Measurements from ENCODE around the gene IL36RN. TPM values are rescaled to one million over a fixed set of nuclear protein-coding genes. Genes with fewer than 3 reads are reported as not detected.

IL36RN gene
- total RNA-seq, 1 donor from 2014 or later, result 0.25 TPM

- DNase-seq (ENCODE audit: extremely low spot score in 2 of 2), result no peak
- no peak overlapping the region for H3K27ac ChIP-seq
- no peaks in the 10 kb centered on the region for H3K9me3 ChIP-seq
- H3K4me1 ChIP-seq, result no peaks in the 10 kb centered on the region
- no peaks in the 10 kb centered on the region for H3K36me3 ChIP-seq
- H3K27me3 ChIP-seq, result no peaks in the 10 kb centered on the region
- intact Hi-C loops (cut with DNase I), result no loop called here
- no peak overlapping the region for H3K4me3 ChIP-seq
- TF ChIP-seq, protein P1, sequence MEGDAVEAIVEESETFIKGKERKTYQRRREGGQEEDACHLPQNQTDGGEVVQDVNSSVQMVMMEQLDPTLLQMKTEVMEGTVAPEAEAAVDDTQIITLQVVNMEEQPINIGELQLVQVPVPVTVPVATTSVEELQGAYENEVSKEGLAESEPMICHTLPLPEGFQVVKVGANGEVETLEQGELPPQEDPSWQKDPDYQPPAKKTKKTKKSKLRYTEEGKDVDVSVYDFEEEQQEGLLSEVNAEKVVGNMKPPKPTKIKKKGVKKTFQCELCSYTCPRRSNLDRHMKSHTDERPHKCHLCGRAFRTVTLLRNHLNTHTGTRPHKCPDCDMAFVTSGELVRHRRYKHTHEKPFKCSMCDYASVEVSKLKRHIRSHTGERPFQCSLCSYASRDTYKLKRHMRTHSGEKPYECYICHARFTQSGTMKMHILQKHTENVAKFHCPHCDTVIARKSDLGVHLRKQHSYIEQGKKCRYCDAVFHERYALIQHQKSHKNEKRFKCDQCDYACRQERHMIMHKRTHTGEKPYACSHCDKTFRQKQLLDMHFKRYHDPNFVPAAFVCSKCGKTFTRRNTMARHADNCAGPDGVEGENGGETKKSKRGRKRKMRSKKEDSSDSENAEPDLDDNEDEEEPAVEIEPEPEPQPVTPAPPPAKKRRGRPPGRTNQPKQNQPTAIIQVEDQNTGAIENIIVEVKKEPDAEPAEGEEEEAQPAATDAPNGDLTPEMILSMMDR (IDR thresholded peaks at IDR 0.05), result no peak
- TF ChIP-seq POLR2AphosphoS5 (IDR thresholded peaks at IDR 0.05; ENCODE audit: insufficient read depth in 1 of 2, low read depth in 1 of 2) (no peak), POLR2A (IDR thresholded peaks at IDR 0.05) (no peak)
Observed at GRCh38 chr2:113028112-113028511, 30.9 kb upstream of the IL36RN start.

GRCh38 chr2:113032737-113033136 lies 26.3 kb upstream of the IL36RN start:
- intact Hi-C loops (cut with DNase I), result no loop called here
- H3K27me3 ChIP-seq, result no peaks in the 10 kb centered on the region
- H3K9me3 ChIP-seq, result no peaks in the 10 kb centered on the region
- no peaks in the 10 kb centered on the region for H3K4me1 ChIP-seq
- H3K36me3 ChIP-seq, result no peaks in the 10 kb centered on the region
- DNase-seq (ENCODE audit: extremely low spot score in 2 of 2), result no peak
- TF ChIP-seq POLR2A (IDR thresholded peaks at IDR 0.05) (no peak), POLR2AphosphoS5 (IDR thresholded peaks at IDR 0.05; ENCODE audit: insufficient read depth in 1 of 2, low read depth in 1 of 2) (no peak)
- TF ChIP-seq, protein P1 (IDR thresholded peaks at IDR 0.05), result no peak
- H3K4me3 ChIP-seq, result no peak overlapping the region
- H3K27ac ChIP-seq, result no peak overlapping the region

GRCh38 chr2:113034016-113034415 lies 25.0 kb upstream of the IL36RN start:
- H3K9me3 ChIP-seq, result no peaks in the 10 kb centered on the region
- no peaks in the 10 kb centered on the region for H3K27me3 ChIP-seq
- H3K27ac ChIP-seq, result no peak overlapping the region
- no peak overlapping the region for H3K4me3 ChIP-seq
- intact Hi-C loops (cut with DNase I), result no loop called here
- DNase-seq (ENCODE audit: extremely low spot score in 2 of 2), result no peak
- H3K4me1 ChIP-seq, result no peaks in the 10 kb centered on the region
- TF ChIP-seq, protein P1 (IDR thresholded peaks at IDR 0.05), result no peak
- TF ChIP-seq POLR2A (IDR thresholded peaks at IDR 0.05) (no peak), POLR2AphosphoS5 (IDR thresholded peaks at IDR 0.05; ENCODE audit: insufficient read depth in 1 of 2, low read depth in 1 of 2) (no peak)
- H3K36me3 ChIP-seq, result no peaks in the 10 kb centered on the region

- Histone ChIP-seq H3K36me3 (no peaks in the 10 kb centered on the region), H3K4me1 (no peaks in the 10 kb centered on the region), H3K9me3 (no peaks in the 10 kb centered on the region), H3K27ac (no peak overlapping the region), H3K4me3 (no peak overlapping the region), H3K27me3 (no peaks in the 10 kb centered on the region)
- intact Hi-C loops (cut with DNase I), result no loop called here
- TF ChIP-seq POLR2A (IDR thresholded peaks at IDR 0.05), result no peak
- no peak for TF ChIP-seq POLR2AphosphoS5 (IDR thresholded peaks at IDR 0.05; ENCODE audit: insufficient read depth in 1 of 2, low read depth in 1 of 2)
- TF ChIP-seq, protein P1 (IDR thresholded peaks at IDR 0.05), result no peak
- peak in 1 of 2 donors; percentile 69 for DNase-seq (ENCODE audit: extremely low spot score in 2 of 2)
Observed at GRCh38 chr2:113036763-113037162, 22.2 kb upstream of the IL36RN start.

DNA sequence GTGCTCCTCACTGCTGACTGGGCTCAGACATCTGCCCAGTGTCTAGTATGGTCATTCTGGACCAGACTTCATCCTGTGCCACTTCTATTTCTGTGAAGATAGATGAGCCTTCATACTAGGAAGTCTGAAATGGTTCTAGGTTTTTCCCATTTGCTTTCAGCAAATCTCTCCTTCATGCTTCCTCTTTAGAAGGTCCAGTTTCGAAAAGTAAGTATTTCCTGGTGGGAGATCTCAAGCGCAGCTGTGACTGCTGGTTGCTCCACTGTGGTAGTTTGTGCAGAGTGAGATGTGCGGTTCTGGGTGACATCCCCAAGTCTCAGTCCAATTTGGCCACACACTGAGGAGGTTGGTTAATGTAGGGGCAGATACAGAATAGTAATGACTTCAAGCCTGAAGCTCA lies 20.7 kb upstream of the IL36RN start:
- DNase-seq (ENCODE audit: extremely low spot score in 2 of 2), result no peak
- Histone ChIP-seq H3K27me3 (no peaks in the 10 kb centered on the region), H3K27ac (no peak overlapping the region), H3K4me3 (no peak overlapping the region), H3K36me3 (no peaks in the 10 kb centered on the region), H3K4me1 (no peaks in the 10 kb centered on the region), H3K9me3 (no peaks in the 10 kb centered on the region)
- TF ChIP-seq, protein P1 (IDR thresholded peaks at IDR 0.05), result no peak
- TF ChIP-seq POLR2AphosphoS5 (IDR thresholded peaks at IDR 0.05; ENCODE audit: insufficient read depth in 1 of 2, low read depth in 1 of 2) (no peak), POLR2A (IDR thresholded peaks at IDR 0.05) (no peak)
- intact Hi-C loops (cut with DNase I), result no loop called here
